HEK293 (cell line): Measurements from ENCODE around the gene BCAN.

Experiments
- CTCF ChIA-PET: fragments of 350-600 bp; formaldehyde crosslinking; extraction: SDS; loops from one replicate; lab custom pipeline; 2021; ENCODE audit warnings: antibody characterized with exemption; lab: Yijun Ruan, JAX
- POLR2A ChIA-PET: fragments of 300-600 bp; formaldehyde crosslinking; extraction: SDS; loops from one replicate; lab custom pipeline; 2020; ENCODE audit warnings: antibody characterized with exemption, inconsistent platforms; lab: Yijun Ruan, JAX
- H3K27ac ChIP-seq: fragments of 200-500 bp; sonication (Bioruptor generic); 2 replicates; pipeline ENCODE4 v1.5.1; 2014; ENCODE audit warnings: low read depth, low read length, control low read depth, inconsistent platforms; ENCODE audit errors: extremely low read depth
- H3K36me3 ChIP-seq, 2 experiments: fragments of 200-500 bp in 1 of 2; sonication (Bioruptor generic) in 1 of 2; 1 replicate in 1 of 2; 2 replicates in 1 of 2; pipeline ENCODE4 v1.5.1; 2014 to 2017; ENCODE audit warnings: inconsistent platforms in 2 of 2, low read length in 2 of 2; ENCODE audit not compliant: control insufficient read depth in 2 of 2, insufficient read depth in 1 of 2
- H3K4me1 ChIP-seq: fragments of 200-500 bp; sonication (Bioruptor generic); 2 replicates; pipeline ENCODE4 v1.5.1; 2014; ENCODE audit warnings: mild to moderate bottlenecking, low read length, inconsistent platforms; ENCODE audit not compliant: control insufficient read depth, insufficient read depth
- H3K4me3 ChIP-seq: 2 replicates; pipeline ENCODE4 v1.5.1; 2011; ENCODE audit warnings: low read depth, mild to moderate bottlenecking, control low read depth, low read length, moderate library complexity
- H3K9me3 ChIP-seq: fragments of 200-500 bp; sonication (Bioruptor generic); 2 replicates; pipeline ENCODE4 v1.5.1; 2014; ENCODE audit warnings: low read depth, low read length, inconsistent platforms; ENCODE audit not compliant: control insufficient read depth, insufficient read depth
- ATF2 ChIP-seq: fragments of 450-650 bp; formaldehyde crosslinking; IDR thresholded peaks from 2 replicates; pipeline ENCODE4 v1.5.1; 2016; ENCODE audit warnings: missing biosample characterization, missing genetic modification characterization, low read depth
- ZBTB20 ChIP-seq: fragments of 450-650 bp; formaldehyde crosslinking; IDR thresholded peaks from 2 replicates; pipeline ENCODE4 v1.5.1; 2016; ENCODE audit warnings: missing biosample characterization, missing genetic modification characterization
- ZNF157 ChIP-seq: fragments of 450-650 bp; formaldehyde crosslinking; IDR thresholded peaks from 2 replicates; pipeline ENCODE4 v1.5.1; 2016; ENCODE audit warnings: missing biosample characterization, missing genetic modification characterization
- ZNF394 ChIP-seq: fragments of 450-650 bp; formaldehyde crosslinking; IDR thresholded peaks from 2 replicates; pipeline ENCODE4 v1.5.1; 2016; ENCODE audit warnings: missing biosample characterization, missing genetic modification characterization, mild to moderate bottlenecking, moderate library complexity, borderline replicate concordance
- ZNF585B ChIP-seq: fragments of 450-650 bp; formaldehyde crosslinking; IDR thresholded peaks from 2 replicates; pipeline ENCODE4 v1.5.1; 2016; ENCODE audit warnings: missing biosample characterization, missing genetic modification characterization

BCAN gene

GRCh38 chr1:156709031-156709430 is 67.1 kb downstream of the BCAN start:
- Histone ChIP-seq H3K4me1 (peaks cover 9% of the 10 kb centered on the region), H3K27ac (0 out of 2 replicates have a peak overlapping the region, but pooled peaks have one; percentile 16), H3K9me3 (no peaks in the 10 kb centered on the region), H3K4me3 (no peak overlapping the region), H3K36me3 (no peaks in the 10 kb centered on the region)
- TF ChIP-seq ZNF394 (tag by site-specific recombination) (0 out of 2 replicates have a peak, but pooled peaks have one; percentile 16), ZNF585B (no peak), ZBTB20 (tag by site-specific recombination) (no peak), ATF2 (tag by site-specific recombination) (no peak), ZNF157 (no peak)
- POLR2A ChIA-PET, result interaction anchor here (0.5 to 1.1 kb wide), 2 partner anchors 19 to 614 kb away, joined by 4 read pairs; no protein-coding TSS in a partner anchor
- CTCF ChIA-PET, result interaction anchor here (0.9 to 20.2 kb wide), 3 partner anchors 17 to 31 kb away, joined by 3 to 579 read pairs (median 11); no protein-coding TSS in a partner anchor
